A549 (cell line): Measurements from ENCODE around the gene DAD1.

ENCODE experiments used
- EP300 ChIP-seq, 2 experiments: fragments of >200 bp; sonication (Bioruptor Twin); formaldehyde crosslinking; IDR thresholded peaks; 2 replicates in 1 of 2; 3 replicates in 1 of 2; pipeline ENCODE4 v1.6.1; 2016 to 2017
- KDM1A ChIP-seq: fragments of 200-600 bp; sonication (generic); IDR thresholded peaks from 2 replicates; pipeline ENCODE4 v1.6.1; 2016; ENCODE audit warnings: low read depth, mild to moderate bottlenecking
- MAFK ChIP-seq: fragments of 450-650 bp; IDR thresholded peaks from 2 replicates; pipeline ENCODE4 v1.6.1; 2014; ENCODE audit not compliant: partially characterized antibody
- POLR2A ChIP-seq: IDR thresholded peaks from 2 replicates; pipeline ENCODE4 v1.6.1; 2012; ENCODE audit warnings: mild to moderate bottlenecking, low read length
- RAD21 ChIP-seq, 2 experiments: fragments of >200 bp in 1 of 2; sonication (Bioruptor Twin) in 1 of 2; formaldehyde crosslinking in 1 of 2; IDR thresholded peaks in 1 of 2; conservative IDR thresholded peaks in 1 of 2; 2 replicates in 1 of 2; 3 replicates in 1 of 2; pipeline ENCODE4 v1.6.1; 2012 to 2018; ENCODE audit warnings: inconsistent platforms in 1 of 2
- RCOR1 ChIP-seq: fragments of 150-350 bp; IDR thresholded peaks from 2 replicates; pipeline ENCODE4 v1.6.1; 2014; ENCODE audit warnings: antibody characterized with exemption, low read length, low read depth
- SMC3 ChIP-seq: fragments of >200 bp; sonication (Bioruptor Twin); formaldehyde crosslinking; IDR thresholded peaks from 3 replicates; pipeline ENCODE4 v1.6.1; 2018; ENCODE audit warnings: inconsistent platforms
- ZC3H11A ChIP-seq: fragments of 450-650 bp; IDR thresholded peaks from 2 replicates; pipeline ENCODE4 v1.6.1; 2014; ENCODE audit warnings: antibody characterized with exemption, mild to moderate bottlenecking
- ZNF302 ChIP-seq: fragments of 250-450 bp; sonication (Bioruptor Pico); IDR thresholded peaks from 2 replicates; pipeline ENCODE4 v1.9.0; 2021; ENCODE audit warnings: inconsistent platforms, mild to moderate bottlenecking, moderate library complexity
- TF ChIP-seq, protein P1 (sequence below): fragments of >200 bp; sonication (Bioruptor Twin); formaldehyde crosslinking; IDR thresholded peaks from 3 replicates; pipeline ENCODE4 v1.5.1; 2016
- TF ChIP-seq, protein P2 (sequence below): IDR thresholded peaks from 2 replicates; pipeline ENCODE4 v1.6.1; 2012

DNA sequence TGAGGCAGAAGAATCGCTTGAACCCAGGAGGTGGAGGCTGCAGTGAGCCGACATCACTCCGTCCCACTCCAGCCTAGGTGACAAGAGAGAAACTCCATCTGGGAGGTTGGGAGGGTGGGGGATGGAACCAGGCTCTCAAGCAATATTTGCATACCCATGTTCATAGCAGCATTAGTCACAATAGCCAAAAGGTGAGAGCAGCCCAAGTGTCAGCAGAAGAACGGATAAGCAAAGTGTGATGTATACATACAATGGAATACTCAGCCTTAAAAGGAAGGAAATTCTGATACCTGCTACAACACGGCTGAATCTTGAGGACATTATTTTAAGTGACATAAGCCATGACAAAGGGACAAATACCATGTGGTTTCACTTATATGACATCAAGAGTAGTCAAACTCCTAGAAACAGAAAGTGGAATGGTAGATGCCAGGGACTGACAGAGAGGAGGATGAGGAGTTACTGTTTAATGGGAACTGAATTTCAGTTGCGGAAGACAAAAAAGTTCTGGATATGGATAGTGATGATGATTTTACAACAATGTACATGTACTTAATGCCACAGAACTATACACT lies 11.6 kb downstream of the DAD1 start:
- TF ChIP-seq EP300 (IDR thresholded peaks at IDR 0.05) (no peak), ZNF302 (no peak), KDM1A (no peak), ZC3H11A (no peak), POLR2A (no peak), MAFK (no peak), SMC3 (no peak), RAD21 (conservative IDR thresholded peaks at IDR 0.05 in 1 of 2, IDR thresholded peaks at IDR 0.05 in 1 of 2) (no peak), RCOR1 (no peak)
- TF ChIP-seq, protein P1, sequence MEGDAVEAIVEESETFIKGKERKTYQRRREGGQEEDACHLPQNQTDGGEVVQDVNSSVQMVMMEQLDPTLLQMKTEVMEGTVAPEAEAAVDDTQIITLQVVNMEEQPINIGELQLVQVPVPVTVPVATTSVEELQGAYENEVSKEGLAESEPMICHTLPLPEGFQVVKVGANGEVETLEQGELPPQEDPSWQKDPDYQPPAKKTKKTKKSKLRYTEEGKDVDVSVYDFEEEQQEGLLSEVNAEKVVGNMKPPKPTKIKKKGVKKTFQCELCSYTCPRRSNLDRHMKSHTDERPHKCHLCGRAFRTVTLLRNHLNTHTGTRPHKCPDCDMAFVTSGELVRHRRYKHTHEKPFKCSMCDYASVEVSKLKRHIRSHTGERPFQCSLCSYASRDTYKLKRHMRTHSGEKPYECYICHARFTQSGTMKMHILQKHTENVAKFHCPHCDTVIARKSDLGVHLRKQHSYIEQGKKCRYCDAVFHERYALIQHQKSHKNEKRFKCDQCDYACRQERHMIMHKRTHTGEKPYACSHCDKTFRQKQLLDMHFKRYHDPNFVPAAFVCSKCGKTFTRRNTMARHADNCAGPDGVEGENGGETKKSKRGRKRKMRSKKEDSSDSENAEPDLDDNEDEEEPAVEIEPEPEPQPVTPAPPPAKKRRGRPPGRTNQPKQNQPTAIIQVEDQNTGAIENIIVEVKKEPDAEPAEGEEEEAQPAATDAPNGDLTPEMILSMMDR = no peak
- TF ChIP-seq, protein P2, sequence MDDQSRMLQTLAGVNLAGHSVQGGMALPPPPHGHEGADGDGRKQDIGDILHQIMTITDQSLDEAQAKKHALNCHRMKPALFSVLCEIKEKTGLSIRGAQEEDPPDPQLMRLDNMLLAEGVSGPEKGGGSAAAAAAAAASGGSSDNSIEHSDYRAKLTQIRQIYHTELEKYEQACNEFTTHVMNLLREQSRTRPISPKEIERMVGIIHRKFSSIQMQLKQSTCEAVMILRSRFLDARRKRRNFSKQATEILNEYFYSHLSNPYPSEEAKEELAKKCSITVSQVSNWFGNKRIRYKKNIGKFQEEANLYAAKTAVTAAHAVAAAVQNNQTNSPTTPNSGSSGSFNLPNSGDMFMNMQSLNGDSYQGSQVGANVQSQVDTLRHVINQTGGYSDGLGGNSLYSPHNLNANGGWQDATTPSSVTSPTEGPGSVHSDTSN = no peak
